Measurements from ENCODE around the gene MYRF.

The MYRF gene

GRCh38 chr11:61713906-61714305 lies 38.5 kb upstream of the MYRF start:
- intact Hi-C loops (cut with micrococcal nuclease): no loop called here
- peak overlapping the region; percentile 91 for H3K27ac Mint-ChIP-seq
- H3K36me3 Mint-ChIP-seq (ENCODE audit: low read depth): peaks cover 41% of the 10 kb centered on the region
- no peaks in the 10 kb centered on the region for H3K27me3 Mint-ChIP-seq
- no peak overlapping the region for H3K4me3 Mint-ChIP-seq
- peaks cover 94% of the 10 kb centered on the region for H3K4me1 Mint-ChIP-seq (ENCODE audit: low read depth)
- no peaks in the 10 kb centered on the region for H3K9me3 Mint-ChIP-seq

- intact Hi-C loops (cut with micrococcal nuclease): no loop called here
- Mint-ChIP-seq H3K4me3 (no peak overlapping the region), H3K4me1 (ENCODE audit: low read depth) (peaks cover 96% of the 10 kb centered on the region), H3K9me3 (no peaks in the 10 kb centered on the region), H3K27me3 (no peaks in the 10 kb centered on the region), H3K36me3 (ENCODE audit: low read depth) (peaks cover 45% of the 10 kb centered on the region), H3K27ac (peak overlapping the region; percentile 91)
Observed at GRCh38 chr11:61714316-61714715, 38.1 kb upstream of the MYRF start.

- intact Hi-C loops (cut with micrococcal nuclease): loop anchor here (5.0 kb wide), 1 partner anchor 33 kb away; the partner anchor contains the start of gene DAGLA
- Mint-ChIP-seq H3K9me3 (no peaks in the 10 kb centered on the region), H3K4me3 (no peak overlapping the region), H3K36me3 (ENCODE audit: low read depth) (peaks cover 46% of the 10 kb centered on the region), H3K27me3 (no peaks in the 10 kb centered on the region), H3K4me1 (ENCODE audit: low read depth) (peaks cover 97% of the 10 kb centered on the region), H3K27ac (peak overlapping the region; percentile 91)
Observed at GRCh38 chr11:61714916-61715315, 37.5 kb upstream of the MYRF start.

GRCh38 chr11:61715867-61716266 lies 36.6 kb upstream of the MYRF start:
- H3K36me3 Mint-ChIP-seq (ENCODE audit: low read depth): peaks cover 47% of the 10 kb centered on the region
- H3K4me3 Mint-ChIP-seq: peak overlapping the region; percentile 74
- H3K4me1 Mint-ChIP-seq (ENCODE audit: low read depth): peaks cover 100% of the 10 kb centered on the region
- H3K27me3 Mint-ChIP-seq: no peaks in the 10 kb centered on the region
- no peaks in the 10 kb centered on the region for H3K9me3 Mint-ChIP-seq
- intact Hi-C loops (cut with micrococcal nuclease): loop anchor here (5.0 kb wide), 1 partner anchor 34 kb away; the partner anchor contains the start of gene DAGLA
- H3K27ac Mint-ChIP-seq: peak overlapping the region; percentile 91

- Mint-ChIP-seq H3K36me3 (ENCODE audit: low read depth) (peaks cover 47% of the 10 kb centered on the region), H3K4me1 (ENCODE audit: low read depth) (peaks cover 100% of the 10 kb centered on the region), H3K27ac (peak overlapping the region; percentile 91), H3K4me3 (peak overlapping the region; percentile 74), H3K9me3 (no peaks in the 10 kb centered on the region), H3K27me3 (no peaks in the 10 kb centered on the region)
- intact Hi-C loops (cut with micrococcal nuclease): loop anchor here (5.0 kb wide), 1 partner anchor 34 kb away; the partner anchor contains the start of gene DAGLA
Observed at GRCh38 chr11:61716478-61717285, 35.8 kb upstream of the MYRF start.

- Mint-ChIP-seq H3K27ac (peak overlapping the region; percentile 91), H3K4me1 (ENCODE audit: low read depth) (peaks cover 97% of the 10 kb centered on the region), H3K4me3 (peak overlapping the region; percentile 74)
Observed at GRCh38 chr11:61717286-61718033, 35.0 kb upstream of the MYRF start.

GRCh38 chr11:61718046-61718531 lies 34.3 kb upstream of the MYRF start:
- H3K27me3 Mint-ChIP-seq: no peaks in the 10 kb centered on the region
- H3K9me3 Mint-ChIP-seq: no peaks in the 10 kb centered on the region
- H3K27ac Mint-ChIP-seq: peak overlapping the region; percentile 91
- H3K36me3 Mint-ChIP-seq (ENCODE audit: low read depth): peaks cover 50% of the 10 kb centered on the region
- H3K4me3 Mint-ChIP-seq: peak overlapping the region; percentile 46
- peaks cover 91% of the 10 kb centered on the region for H3K4me1 Mint-ChIP-seq (ENCODE audit: low read depth)
- intact Hi-C loops (cut with micrococcal nuclease): loop anchor here (5.0 kb wide), 1 partner anchor 36 kb away; the partner anchor contains the start of gene DAGLA

More at GRCh38 chr11:61717286-61718033, 35.0 kb upstream of the MYRF start:
- peaks cover 49% of the 10 kb centered on the region for H3K36me3 Mint-ChIP-seq (ENCODE audit: low read depth)
- intact Hi-C loops (cut with micrococcal nuclease): loop anchor here (5.0 kb wide), 1 partner anchor 35 kb away; the partner anchor contains the start of gene DAGLA
- H3K27me3 Mint-ChIP-seq: no peaks in the 10 kb centered on the region
- no peaks in the 10 kb centered on the region for H3K9me3 Mint-ChIP-seq

GRCh38 chr11:61718621-61719302 lies 33.7 kb upstream of the MYRF start:
- peaks cover 84% of the 10 kb centered on the region for H3K4me1 Mint-ChIP-seq (ENCODE audit: low read depth)
- peak overlapping the region; percentile 91 for H3K27ac Mint-ChIP-seq
- no peak overlapping the region for H3K4me3 Mint-ChIP-seq
- H3K36me3 Mint-ChIP-seq (ENCODE audit: low read depth): peaks cover 57% of the 10 kb centered on the region
- intact Hi-C loops (cut with micrococcal nuclease): loop anchor here (5.0 kb wide), 1 partner anchor 36 kb away; the partner anchor contains the start of gene DAGLA
- H3K27me3 Mint-ChIP-seq: no peaks in the 10 kb centered on the region
- no peaks in the 10 kb centered on the region for H3K9me3 Mint-ChIP-seq

GRCh38 chr11:61719978-61720377 lies 32.5 kb upstream of the MYRF start:
- intact Hi-C loops (cut with micrococcal nuclease): loop anchor here (5.0 kb wide), 1 partner anchor 38 kb away; the partner anchor contains the start of gene DAGLA
- H3K4me3 Mint-ChIP-seq: no peak overlapping the region
- peaks cover 62% of the 10 kb centered on the region for H3K36me3 Mint-ChIP-seq (ENCODE audit: low read depth)
- no peaks in the 10 kb centered on the region for H3K9me3 Mint-ChIP-seq
- H3K4me1 Mint-ChIP-seq (ENCODE audit: low read depth): peaks cover 72% of the 10 kb centered on the region
- peak overlapping the region; percentile 91 for H3K27ac Mint-ChIP-seq
- H3K27me3 Mint-ChIP-seq: no peaks in the 10 kb centered on the region

GRCh38 chr11:61720597-61720996 lies 31.8 kb upstream of the MYRF start:
- no peaks in the 10 kb centered on the region for H3K9me3 Mint-ChIP-seq
- intact Hi-C loops (cut with micrococcal nuclease): no loop called here
- H3K27ac Mint-ChIP-seq: peak overlapping the region; percentile 4
- H3K36me3 Mint-ChIP-seq (ENCODE audit: low read depth): peaks cover 68% of the 10 kb centered on the region
- no peak overlapping the region for H3K4me3 Mint-ChIP-seq
- no peaks in the 10 kb centered on the region for H3K27me3 Mint-ChIP-seq
- H3K4me1 Mint-ChIP-seq (ENCODE audit: low read depth): peaks cover 66% of the 10 kb centered on the region

GRCh38 chr11:61724437-61724836 lies 28.0 kb upstream of the MYRF start:
- H3K4me1 Mint-ChIP-seq (ENCODE audit: low read depth): peaks cover 40% of the 10 kb centered on the region
- no peaks in the 10 kb centered on the region for H3K27me3 Mint-ChIP-seq
- peaks cover 96% of the 10 kb centered on the region for H3K36me3 Mint-ChIP-seq (ENCODE audit: low read depth)
- no peak overlapping the region for H3K4me3 Mint-ChIP-seq
- H3K9me3 Mint-ChIP-seq: no peaks in the 10 kb centered on the region
- intact Hi-C loops (cut with micrococcal nuclease): no loop called here
- H3K27ac Mint-ChIP-seq: no peak overlapping the region

- Mint-ChIP-seq H3K27me3 (no peaks in the 10 kb centered on the region), H3K36me3 (ENCODE audit: low read depth) (peaks cover 100% of the 10 kb centered on the region), H3K9me3 (no peaks in the 10 kb centered on the region), H3K4me1 (ENCODE audit: low read depth) (peaks cover 32% of the 10 kb centered on the region), H3K4me3 (no peak overlapping the region), H3K27ac (peak overlapping the region; percentile 35)
- intact Hi-C loops (cut with micrococcal nuclease): no loop called here
Observed at GRCh38 chr11:61725781-61726231, 26.6 kb upstream of the MYRF start.

GRCh38 chr11:61726775-61727174 lies 25.7 kb upstream of the MYRF start:
- H3K36me3 Mint-ChIP-seq (ENCODE audit: low read depth): peaks cover 100% of the 10 kb centered on the region
- peaks cover 29% of the 10 kb centered on the region for H3K4me1 Mint-ChIP-seq (ENCODE audit: low read depth)
- no peaks in the 10 kb centered on the region for H3K27me3 Mint-ChIP-seq
- no peaks in the 10 kb centered on the region for H3K9me3 Mint-ChIP-seq
- intact Hi-C loops (cut with micrococcal nuclease): no loop called here
- H3K27ac Mint-ChIP-seq: peak overlapping the region; percentile 35
- no peak overlapping the region for H3K4me3 Mint-ChIP-seq
